Ascending aorta (tissue), 2 donors: ENCODE measurements around the gene PSORS1C2. TPM values are rescaled to one million over a fixed set of nuclear protein-coding genes. Genes with fewer than 3 reads are reported as not detected.

Source experiments
- DNase-seq, 2 donors: peaks; one replicate each; pipeline ENCODE4 v3.0.0-alpha.2; 2019; ENCODE audit warnings: low spot score in 2 of 2
- H3K27ac ChIP-seq, 2 donors: fragments of 200-600 bp; sonication (generic); one replicate each; pipeline ENCODE4 v1.5.1; 2016 to 2017; ENCODE audit warnings: mild to moderate bottlenecking in 1 of 2
- H3K27me3 ChIP-seq: fragments of 200-600 bp; sonication (generic); one replicate; pipeline ENCODE4 v1.5.1; 2017
- H3K36me3 ChIP-seq, 2 donors: fragments of 200-600 bp; sonication (generic); one replicate each; pipeline ENCODE4 v1.5.1; 2016
- H3K4me1 ChIP-seq, 2 donors: fragments of 200-600 bp; sonication (generic); one replicate each; pipeline ENCODE4 v1.5.1; 2016 to 2017; ENCODE audit warnings: mild to moderate bottlenecking in 1 of 2
- H3K4me3 ChIP-seq, 2 donors: fragments of 200-600 bp; sonication (generic); one replicate each; pipeline ENCODE4 v1.5.1; 2016 to 2017; ENCODE audit warnings: mild to moderate bottlenecking in 1 of 2
- H3K9me3 ChIP-seq, 2 donors: fragments of 200-600 bp; sonication (generic); one replicate each; pipeline ENCODE4 v1.5.1; 2016
- CTCF ChIP-seq, 3 experiments: fragments of 200-600 bp in 2 of 3; fragments of 450-650 bp in 1 of 3; sonication (generic) in 2 of 3; IDR thresholded peaks; one replicate each; pipeline ENCODE4 v1.5.1; 2016 to 2019; ENCODE audit warnings: antibody characterized with exemption in 3 of 3, mild to moderate bottlenecking in 1 of 3, moderate library complexity in 1 of 3
- intact Hi-C: fragments of 100-400 bp; cut with DNase I; formaldehyde crosslinking; loops from one replicate; pipeline ENCODE4 v1.15.1; 2023
- total RNA-seq: library from RNA; depleted of rRNA; stranded (reverse); fragments of >200 nt; gene quantifications from one replicate; pipeline ENCODE4 v1.1.0, GENCODE V29; 2016

PSORS1C2 gene
- total RNA-seq, 1 donor from 2014 or later: 5.2 TPM

GRCh38 chr6:31111712-31112111 lies 27.2 kb downstream of the PSORS1C2 start:
- Histone ChIP-seq H3K4me1 (peaks cover 0 to 17% of the 10 kb centered on the region in 2 donors), H3K4me3 (no peak overlapping the region), H3K36me3 (no peaks in the 10 kb centered on the region), H3K9me3 (no peaks in the 10 kb centered on the region), H3K27me3 (no peaks in the 10 kb centered on the region), H3K27ac (no peak overlapping the region)
- DNase-seq: no peak
- intact Hi-C loops: no loop called here
- TF ChIP-seq CTCF (IDR thresholded peaks at IDR 0.05): no peak

- no peak for DNase-seq
- TF ChIP-seq CTCF (IDR thresholded peaks at IDR 0.05): no peak
- intact Hi-C loops: no loop called here
Observed at GRCh38 chr6:31110825-31111582, 27.9 kb downstream of the PSORS1C2 start.

GRCh38 chr6:31107052-31107451 lies 31.8 kb downstream of the PSORS1C2 start:
- Histone ChIP-seq H3K36me3 (no peaks in the 10 kb centered on the region), H3K4me1 (no peaks in the 10 kb centered on the region), H3K27ac (no peak overlapping the region), H3K9me3 (no peaks in the 10 kb centered on the region), H3K4me3 (no peak overlapping the region), H3K27me3 (no peaks in the 10 kb centered on the region)
- TF ChIP-seq CTCF (IDR thresholded peaks at IDR 0.05): no peak
- no peak for DNase-seq
- intact Hi-C loops: no loop called here

More at GRCh38 chr6:31110825-31111582, 27.9 kb downstream of the PSORS1C2 start:
- Histone ChIP-seq H3K4me1 (peaks cover 0 to 17% of the 10 kb centered on the region in 2 donors), H3K36me3 (no peaks in the 10 kb centered on the region), H3K4me3 (no peak overlapping the region), H3K9me3 (no peaks in the 10 kb centered on the region), H3K27ac (no peak overlapping the region), H3K27me3 (no peaks in the 10 kb centered on the region)

- no peak for DNase-seq
- Histone ChIP-seq H3K4me3 (no peak overlapping the region), H3K4me1 (no peaks in the 10 kb centered on the region), H3K27ac (no peak overlapping the region), H3K27me3 (no peaks in the 10 kb centered on the region), H3K36me3 (no peaks in the 10 kb centered on the region), H3K9me3 (no peaks in the 10 kb centered on the region)
- intact Hi-C loops: no loop called here
- no peak for TF ChIP-seq CTCF (IDR thresholded peaks at IDR 0.05)
Observed at GRCh38 chr6:31103136-31103535, 35.7 kb downstream of the PSORS1C2 start.

- no peak overlapping the region for H3K4me3 ChIP-seq
- no peak overlapping the region for H3K27ac ChIP-seq
- H3K4me1 ChIP-seq: no peaks in the 10 kb centered on the region
- intact Hi-C loops: no loop called here
- H3K36me3 ChIP-seq: no peaks in the 10 kb centered on the region
- no peaks in the 10 kb centered on the region for H3K27me3 ChIP-seq
- no peak for DNase-seq
- TF ChIP-seq CTCF (IDR thresholded peaks at IDR 0.05): no peak
- H3K9me3 ChIP-seq: no peaks in the 10 kb centered on the region
Observed at GRCh38 chr6:31098449-31098938, 40.4 kb downstream of the PSORS1C2 start.
